SK-N-SH (cell line): Measurements from ENCODE around the gene TBC1D2B.

Experiments
- TEAD4 ChIP-seq: IDR thresholded peaks from 2 replicates; pipeline ENCODE4 v1.4.0; 2012; ENCODE audit warnings: mild to moderate bottlenecking, borderline replicate concordance; ENCODE audit not compliant: insufficient read depth
- TF ChIP-seq, protein P1 (sequence below): fragments of 200-600 bp; sonication (generic); IDR thresholded peaks from 2 replicates; pipeline ENCODE4 v1.6.1; 2017; ENCODE audit warnings: antibody characterized with exemption, mild to moderate bottlenecking, moderate library complexity

DNA sequence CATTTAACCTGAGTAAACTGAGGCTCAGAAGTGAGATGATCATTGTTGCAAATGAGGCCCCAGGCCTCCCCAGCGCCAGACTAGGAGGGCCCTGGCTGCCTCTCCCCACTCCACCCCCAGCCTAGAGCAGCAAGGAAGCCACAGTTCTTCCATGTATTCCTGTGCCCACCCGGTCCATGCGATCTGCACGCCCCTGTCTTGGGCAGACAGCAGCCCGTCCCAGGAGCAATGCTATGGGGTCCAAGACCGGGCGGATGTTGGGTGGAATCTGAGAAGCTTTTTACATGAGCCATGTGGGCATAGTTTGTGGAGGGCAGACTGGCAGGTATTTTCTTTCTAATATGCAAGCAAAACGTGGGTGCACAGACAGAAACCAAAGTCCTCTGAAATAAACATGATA lies 30.0 kb upstream of the TBC1D2B start:
- no peak for TF ChIP-seq TEAD4
- TF ChIP-seq, protein P1, sequence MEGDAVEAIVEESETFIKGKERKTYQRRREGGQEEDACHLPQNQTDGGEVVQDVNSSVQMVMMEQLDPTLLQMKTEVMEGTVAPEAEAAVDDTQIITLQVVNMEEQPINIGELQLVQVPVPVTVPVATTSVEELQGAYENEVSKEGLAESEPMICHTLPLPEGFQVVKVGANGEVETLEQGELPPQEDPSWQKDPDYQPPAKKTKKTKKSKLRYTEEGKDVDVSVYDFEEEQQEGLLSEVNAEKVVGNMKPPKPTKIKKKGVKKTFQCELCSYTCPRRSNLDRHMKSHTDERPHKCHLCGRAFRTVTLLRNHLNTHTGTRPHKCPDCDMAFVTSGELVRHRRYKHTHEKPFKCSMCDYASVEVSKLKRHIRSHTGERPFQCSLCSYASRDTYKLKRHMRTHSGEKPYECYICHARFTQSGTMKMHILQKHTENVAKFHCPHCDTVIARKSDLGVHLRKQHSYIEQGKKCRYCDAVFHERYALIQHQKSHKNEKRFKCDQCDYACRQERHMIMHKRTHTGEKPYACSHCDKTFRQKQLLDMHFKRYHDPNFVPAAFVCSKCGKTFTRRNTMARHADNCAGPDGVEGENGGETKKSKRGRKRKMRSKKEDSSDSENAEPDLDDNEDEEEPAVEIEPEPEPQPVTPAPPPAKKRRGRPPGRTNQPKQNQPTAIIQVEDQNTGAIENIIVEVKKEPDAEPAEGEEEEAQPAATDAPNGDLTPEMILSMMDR = no peak
